Fibroblast of pulmonary artery (primary cell): ENCODE results near the gene THEMIS.

ENCODE experiments used
- DNase-seq: peaks from one replicate; pipeline ENCODE4 v3.0.0-alpha.2; 2010; ENCODE audit warnings: low read depth
- H3K4me3 ChIP-seq: replicated peaks from 2 replicates; pipeline ENCODE4 v1.5.1; 2011; ENCODE audit warnings: low read depth, mild to moderate bottlenecking, control low read depth, low read length, moderate library complexity
- TF ChIP-seq, protein P1 (sequence below): IDR thresholded peaks from 2 replicates; pipeline ENCODE4 v1.5.1; 2011; ENCODE audit warnings: mild to moderate bottlenecking, control low read depth, low read length, inconsistent platforms; ENCODE audit errors: missing control alignments

The THEMIS gene

GRCh38 chr6:127776320-127776719 lies 124.5 kb downstream of the THEMIS start:
- TF ChIP-seq, protein P1, sequence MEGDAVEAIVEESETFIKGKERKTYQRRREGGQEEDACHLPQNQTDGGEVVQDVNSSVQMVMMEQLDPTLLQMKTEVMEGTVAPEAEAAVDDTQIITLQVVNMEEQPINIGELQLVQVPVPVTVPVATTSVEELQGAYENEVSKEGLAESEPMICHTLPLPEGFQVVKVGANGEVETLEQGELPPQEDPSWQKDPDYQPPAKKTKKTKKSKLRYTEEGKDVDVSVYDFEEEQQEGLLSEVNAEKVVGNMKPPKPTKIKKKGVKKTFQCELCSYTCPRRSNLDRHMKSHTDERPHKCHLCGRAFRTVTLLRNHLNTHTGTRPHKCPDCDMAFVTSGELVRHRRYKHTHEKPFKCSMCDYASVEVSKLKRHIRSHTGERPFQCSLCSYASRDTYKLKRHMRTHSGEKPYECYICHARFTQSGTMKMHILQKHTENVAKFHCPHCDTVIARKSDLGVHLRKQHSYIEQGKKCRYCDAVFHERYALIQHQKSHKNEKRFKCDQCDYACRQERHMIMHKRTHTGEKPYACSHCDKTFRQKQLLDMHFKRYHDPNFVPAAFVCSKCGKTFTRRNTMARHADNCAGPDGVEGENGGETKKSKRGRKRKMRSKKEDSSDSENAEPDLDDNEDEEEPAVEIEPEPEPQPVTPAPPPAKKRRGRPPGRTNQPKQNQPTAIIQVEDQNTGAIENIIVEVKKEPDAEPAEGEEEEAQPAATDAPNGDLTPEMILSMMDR = no peak
- no peak for DNase-seq
- no peak overlapping the region for H3K4me3 ChIP-seq

DNA sequence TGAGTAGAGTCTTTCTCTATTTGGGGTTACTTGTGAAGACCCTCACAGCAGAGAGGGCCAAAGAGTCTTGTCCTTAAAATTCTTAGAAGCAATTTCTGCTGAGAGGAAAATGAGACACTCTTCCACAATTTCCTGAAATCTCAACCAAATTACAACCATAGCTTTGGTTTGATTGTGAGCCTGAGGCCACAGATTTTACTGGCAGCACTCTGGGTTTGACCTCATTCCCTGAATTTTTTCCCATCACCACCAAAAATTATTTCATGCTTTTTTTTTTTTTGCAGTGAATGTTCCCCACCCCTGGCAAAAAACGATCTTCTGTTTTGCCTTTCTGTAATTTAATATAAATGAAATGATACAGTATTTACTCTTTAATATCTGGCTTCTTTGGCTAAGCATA lies 125.5 kb downstream of the THEMIS start:
- no peak overlapping the region for H3K4me3 ChIP-seq
- DNase-seq = no peak
- TF ChIP-seq, protein P1 = no peak

- no peak for DNase-seq
- no peak overlapping the region for H3K4me3 ChIP-seq
- TF ChIP-seq, protein P1 = no peak
These were observed 132.1 kb downstream of the THEMIS start for GRCh38 chr6:127768745-127769144.

DNA sequence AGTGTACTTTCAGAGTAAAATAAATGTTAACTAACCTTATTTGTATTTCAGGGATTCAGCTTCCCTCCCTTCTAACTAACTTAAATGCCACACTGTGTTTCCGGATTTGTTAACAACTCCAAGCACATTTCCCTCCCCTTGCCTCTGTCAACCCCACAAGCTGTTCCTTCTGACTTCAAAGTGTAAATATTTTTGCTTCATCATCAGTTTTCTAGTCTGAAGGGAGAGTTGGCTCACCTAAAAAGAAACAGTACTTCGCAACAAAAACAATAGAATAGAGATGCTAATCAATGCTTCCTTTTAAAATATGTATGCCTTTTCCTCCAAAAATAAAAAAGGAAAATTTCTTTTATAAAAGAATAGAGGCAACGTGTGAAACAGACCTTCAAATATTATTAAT lies 132.6 kb downstream of the THEMIS start:
- no peak for DNase-seq
- TF ChIP-seq, protein P1 = no peak
- H3K4me3 ChIP-seq = no peak overlapping the region

DNA sequence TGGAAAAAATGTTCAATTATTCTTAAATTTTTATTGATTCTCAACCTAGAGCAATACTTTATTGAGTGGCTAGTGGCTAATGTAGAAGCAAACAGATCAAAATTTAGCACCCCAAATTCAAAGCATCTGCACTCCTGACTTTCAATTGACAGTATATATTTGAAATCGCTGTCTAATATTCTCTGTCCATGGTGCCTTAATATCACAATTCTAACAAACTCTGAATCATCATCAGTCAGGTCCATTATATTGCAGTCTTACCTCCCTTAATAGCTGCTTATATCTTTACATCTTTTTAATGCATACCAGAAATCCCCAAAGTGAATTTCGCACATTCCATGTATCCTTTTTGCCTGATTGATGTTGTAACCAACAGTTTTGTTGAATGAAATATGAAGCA lies 134.9 kb downstream of the THEMIS start:
- no peak overlapping the region for H3K4me3 ChIP-seq
- no peak for DNase-seq
- TF ChIP-seq, protein P1 = no peak

- DNase-seq = no peak
- TF ChIP-seq, protein P1 = no peak
- no peak overlapping the region for H3K4me3 ChIP-seq
These were observed 138.6 kb downstream of the THEMIS start for GRCh38 chr6:127762284-127762683.

- no peak for DNase-seq
- H3K4me3 ChIP-seq = no peak overlapping the region
- TF ChIP-seq, protein P1 = no peak
These were observed 139.8 kb downstream of the THEMIS start for GRCh38 chr6:127761084-127761483.
